Heart left ventricle (tissue), 13 donors: ENCODE data around the gene MKNK1.

ENCODE experiments used
- CTCF ChIP-seq, 12 donors: fragments of 200-600 bp; sonication (generic) in 4 of 12; IDR thresholded peaks; one replicate each; pipeline versions ENCODE4 v1.5.0 to v1.8.0; 2018 to 2022; ENCODE audit warnings: antibody characterized with exemption in 12 of 12, mild to moderate bottlenecking in 5 of 12
- POLR2A ChIP-seq, 2 donors: fragments of 450-650 bp; IDR thresholded peaks; one replicate each; pipeline ENCODE4 v1.6.1; 2017; ENCODE audit warnings: antibody characterized with exemption in 2 of 2, mild to moderate bottlenecking in 2 of 2, moderate library complexity in 2 of 2
- donor health status: ischemic (EF 13 %, LVEDD 7.1; RV severe dilation, severe dysfunction).
- donor health status: DM: no; HTN: yes; CAD: no.
- donor health status: DM: no; HTN: no; CAD: no.
- donor health status: ischemic (EF 25% LVEDD 6.9; RV normal size, moderate dysfunction).
- donor health status: ischemic (EF 25% LVEDD 5.7; RV mildly dilated, moderate dysfunction).
- donor health status: ischemic (EF 35%, LVEDD 5.7; RV mildly dilated, moderate dysfunction).
- donor health status: nonischemic (EF 11% LVEDD 7.7; RV severe dilation, severe dysfunction).
- donor health status: DM: yes; HTN: yes; CAD: no.
- donor health status: PGD.
- donor health status: ischemic (EF 29% LVEDD 5.4; RV normal size, mild dysfunction).
- donor health status: nonischemic (EF 23%, LVEDD 6.1; RV moderate dilation, normal function).

GRCh38 chr1:46517932-46518498, 86.1 kb downstream of the MKNK1 start:
- TF ChIP-seq POLR2A (IDR thresholded peaks at IDR 0.05) (no peak), CTCF (IDR thresholded peaks at IDR 0.05) (no peak)
